A549 (cell line): ENCODE data around the gene MAGEF1.

ENCODE experiments used
- HDAC2 ChIP-seq: fragments of 200-600 bp; sonication (generic); IDR thresholded peaks from 2 replicates; pipeline ENCODE4 v1.6.1; 2016
- KDM1A ChIP-seq: fragments of 200-600 bp; sonication (generic); IDR thresholded peaks from 2 replicates; pipeline ENCODE4 v1.6.1; 2016; ENCODE audit warnings: low read depth, mild to moderate bottlenecking
- MAZ ChIP-seq: fragments of 150-350 bp; IDR thresholded peaks from 2 replicates; pipeline ENCODE4 v1.6.1; 2014; ENCODE audit warnings: antibody characterized with exemption, low read depth, low read length, borderline replicate concordance
- MYC ChIP-seq: IDR thresholded peaks from 2 replicates; pipeline ENCODE4 v1.6.1; 2012; ENCODE audit warnings: mild to moderate bottlenecking, inconsistent platforms, low read length, improper control_type of control experiment, borderline replicate concordance
- NR3C1 ChIP-seq: fragments of >200 bp; sonication (Bioruptor Twin); formaldehyde crosslinking; IDR thresholded peaks from 3 replicates; pipeline ENCODE4 v1.6.1; 2017
- POLR2A ChIP-seq: IDR thresholded peaks from 2 replicates; pipeline ENCODE4 v1.6.1; 2012; ENCODE audit warnings: mild to moderate bottlenecking, low read length
- POLR2AphosphoS2 ChIP-seq: conservative IDR thresholded peaks from 2 replicates; pipeline ENCODE4 v1.6.1; 2012; ENCODE audit warnings: low read length, improper control_type of control experiment, inconsistent platforms
- RAD21 ChIP-seq, 2 experiments: fragments of >200 bp in 1 of 2; sonication (Bioruptor Twin) in 1 of 2; formaldehyde crosslinking in 1 of 2; IDR thresholded peaks in 1 of 2; conservative IDR thresholded peaks in 1 of 2; 2 replicates in 1 of 2; 3 replicates in 1 of 2; pipeline ENCODE4 v1.6.1; 2012 to 2018; ENCODE audit warnings: inconsistent platforms in 1 of 2
- SMC3 ChIP-seq: fragments of >200 bp; sonication (Bioruptor Twin); formaldehyde crosslinking; IDR thresholded peaks from 3 replicates; pipeline ENCODE4 v1.6.1; 2018; ENCODE audit warnings: inconsistent platforms
- SREBF2 ChIP-seq: fragments of 450-650 bp; IDR thresholded peaks from 2 replicates; pipeline ENCODE4 v1.6.1; 2014; ENCODE audit warnings: mild to moderate bottlenecking, moderate library complexity
- TF ChIP-seq, protein P1 (sequence below): fragments of >200 bp; sonication (Bioruptor Twin); formaldehyde crosslinking; IDR thresholded peaks from 3 replicates; pipeline ENCODE4 v1.5.1; 2016

DNA sequence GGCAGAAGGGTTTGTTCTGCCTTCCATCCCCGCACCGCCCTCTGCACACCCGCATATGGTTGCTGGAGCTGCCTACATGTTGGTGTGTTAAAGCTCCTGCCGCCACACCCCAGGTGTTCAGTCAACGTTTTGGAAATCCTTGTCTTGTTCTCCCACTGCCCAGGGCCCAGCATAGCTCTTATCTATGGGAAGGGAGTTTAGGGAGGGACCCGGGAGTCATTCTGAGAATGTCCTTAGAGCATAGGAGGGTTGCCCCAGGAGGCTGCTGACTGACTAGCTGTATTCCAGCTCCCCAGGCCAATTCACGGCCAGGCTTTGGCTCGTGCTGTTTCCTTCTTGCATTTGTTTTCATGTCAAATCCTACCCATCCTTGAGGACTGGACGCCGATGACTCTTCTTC is 46.8 kb downstream of the MAGEF1 start:
- TF ChIP-seq SMC3 (no peak), RAD21 (conservative IDR thresholded peaks at IDR 0.05 in 1 of 2, IDR thresholded peaks at IDR 0.05 in 1 of 2) (no peak), KDM1A (no peak), SREBF2 (no peak), POLR2A (no peak), HDAC2 (no peak), MYC (no peak), MAZ (no peak), POLR2AphosphoS2 (no peak), NR3C1 (no peak)
- TF ChIP-seq, protein P1, sequence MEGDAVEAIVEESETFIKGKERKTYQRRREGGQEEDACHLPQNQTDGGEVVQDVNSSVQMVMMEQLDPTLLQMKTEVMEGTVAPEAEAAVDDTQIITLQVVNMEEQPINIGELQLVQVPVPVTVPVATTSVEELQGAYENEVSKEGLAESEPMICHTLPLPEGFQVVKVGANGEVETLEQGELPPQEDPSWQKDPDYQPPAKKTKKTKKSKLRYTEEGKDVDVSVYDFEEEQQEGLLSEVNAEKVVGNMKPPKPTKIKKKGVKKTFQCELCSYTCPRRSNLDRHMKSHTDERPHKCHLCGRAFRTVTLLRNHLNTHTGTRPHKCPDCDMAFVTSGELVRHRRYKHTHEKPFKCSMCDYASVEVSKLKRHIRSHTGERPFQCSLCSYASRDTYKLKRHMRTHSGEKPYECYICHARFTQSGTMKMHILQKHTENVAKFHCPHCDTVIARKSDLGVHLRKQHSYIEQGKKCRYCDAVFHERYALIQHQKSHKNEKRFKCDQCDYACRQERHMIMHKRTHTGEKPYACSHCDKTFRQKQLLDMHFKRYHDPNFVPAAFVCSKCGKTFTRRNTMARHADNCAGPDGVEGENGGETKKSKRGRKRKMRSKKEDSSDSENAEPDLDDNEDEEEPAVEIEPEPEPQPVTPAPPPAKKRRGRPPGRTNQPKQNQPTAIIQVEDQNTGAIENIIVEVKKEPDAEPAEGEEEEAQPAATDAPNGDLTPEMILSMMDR: no peak
